DMS153 (cell line): ENCODE data around the gene FABP3.
"Not testable (repeated sequence)": the region's sequence is repeated elsewhere in the genome, so short reads cannot be mapped to it uniquely, and the experiment has no call there.

Experiments
- DNase-seq: peaks from one replicate; lab custom pipeline; 2025; lab: John Stamatoyannopoulos, UW

Gene FABP3

DNA sequence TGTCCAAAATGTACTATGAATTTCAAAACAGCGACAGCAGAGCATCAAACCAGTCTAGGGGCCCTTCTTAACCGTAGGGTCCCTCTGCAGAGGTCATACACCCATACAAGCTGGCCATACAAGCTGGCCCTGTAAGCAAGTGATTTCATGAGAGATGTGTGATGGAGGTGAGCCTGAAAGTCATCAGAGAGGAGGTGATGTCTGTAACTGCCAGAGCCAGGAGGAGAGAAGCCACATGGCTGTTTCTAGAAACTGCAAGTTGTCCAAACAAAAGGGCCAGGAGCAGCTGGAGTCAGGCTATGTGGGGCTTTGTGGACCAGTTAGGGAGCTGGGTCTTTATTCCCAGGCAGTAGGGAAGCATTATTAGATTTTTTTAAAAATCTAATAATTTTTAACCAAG lies 25.4 kb upstream of the FABP3 start:
- DNase-seq, result no peak

DNA sequence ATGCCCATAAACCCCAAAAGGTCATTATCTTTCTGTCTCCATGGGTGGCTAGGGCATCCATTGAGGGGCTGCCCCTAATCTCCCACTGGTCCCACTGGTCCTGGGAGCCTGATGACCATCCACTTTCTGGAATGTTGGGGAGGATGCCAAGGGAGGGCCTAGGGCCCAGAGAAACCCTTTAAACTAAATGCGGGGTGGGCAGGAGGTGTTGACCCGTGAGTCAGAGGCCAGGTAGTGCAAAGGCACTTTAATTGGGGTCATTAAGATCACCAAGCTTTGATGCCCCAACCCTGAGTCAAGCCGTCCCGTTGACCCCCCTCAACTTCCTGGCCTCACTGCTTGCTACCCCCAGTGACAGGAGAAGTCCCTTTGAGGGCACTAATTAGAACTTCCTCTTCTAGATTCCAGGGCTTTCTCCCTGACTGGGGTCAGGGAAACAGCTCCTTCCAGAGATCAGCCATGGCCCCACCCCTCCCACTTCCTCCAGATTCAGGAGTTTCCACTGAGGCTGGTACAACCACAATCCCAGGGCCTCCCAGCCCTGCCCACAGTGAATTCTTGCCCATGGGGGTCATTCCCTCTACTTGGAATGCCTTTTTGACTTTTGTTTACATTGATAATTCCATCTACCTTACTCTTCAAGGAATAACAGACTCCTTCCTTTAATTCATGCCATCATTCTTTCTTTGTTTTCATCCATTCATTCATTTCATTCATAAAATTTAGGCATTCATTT lies 24.7 kb upstream of the FABP3 start:
- DNase-seq, result no peak

DNA sequence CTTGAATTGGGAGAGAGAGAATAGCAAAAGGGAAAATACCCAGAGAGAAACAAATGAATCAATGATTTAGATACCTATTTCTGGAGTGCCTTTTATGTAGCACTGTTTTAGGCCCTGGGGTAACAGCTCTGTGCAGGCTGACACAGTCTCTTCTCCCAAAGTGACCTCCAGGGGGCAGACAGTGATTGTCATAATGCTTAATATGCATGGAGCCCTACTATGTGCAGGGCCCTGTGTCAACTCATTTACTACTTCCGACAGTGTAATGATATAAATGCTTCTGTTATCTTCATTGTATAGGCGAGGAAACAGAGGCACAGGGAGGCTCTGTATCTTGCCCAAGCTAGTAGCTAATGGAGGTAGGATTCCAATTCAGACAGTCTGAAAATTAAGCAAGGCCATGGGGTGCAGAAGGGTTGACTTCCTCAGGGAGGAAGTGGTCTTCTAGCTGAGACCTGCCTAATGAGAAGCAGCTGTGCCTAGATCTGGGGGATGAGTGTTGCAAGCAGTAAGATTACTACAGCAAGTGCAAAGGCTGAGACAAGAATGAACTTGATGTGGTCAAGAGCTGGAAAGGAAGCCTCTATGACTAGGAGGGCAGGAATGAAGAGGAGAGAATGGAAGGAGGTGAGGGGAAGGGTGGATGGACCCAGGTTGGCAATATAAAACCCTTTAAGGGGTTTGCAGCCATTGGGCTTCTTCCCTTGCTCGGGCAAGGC lies 23.9 kb upstream of the FABP3 start:
- no peak for DNase-seq

DNA sequence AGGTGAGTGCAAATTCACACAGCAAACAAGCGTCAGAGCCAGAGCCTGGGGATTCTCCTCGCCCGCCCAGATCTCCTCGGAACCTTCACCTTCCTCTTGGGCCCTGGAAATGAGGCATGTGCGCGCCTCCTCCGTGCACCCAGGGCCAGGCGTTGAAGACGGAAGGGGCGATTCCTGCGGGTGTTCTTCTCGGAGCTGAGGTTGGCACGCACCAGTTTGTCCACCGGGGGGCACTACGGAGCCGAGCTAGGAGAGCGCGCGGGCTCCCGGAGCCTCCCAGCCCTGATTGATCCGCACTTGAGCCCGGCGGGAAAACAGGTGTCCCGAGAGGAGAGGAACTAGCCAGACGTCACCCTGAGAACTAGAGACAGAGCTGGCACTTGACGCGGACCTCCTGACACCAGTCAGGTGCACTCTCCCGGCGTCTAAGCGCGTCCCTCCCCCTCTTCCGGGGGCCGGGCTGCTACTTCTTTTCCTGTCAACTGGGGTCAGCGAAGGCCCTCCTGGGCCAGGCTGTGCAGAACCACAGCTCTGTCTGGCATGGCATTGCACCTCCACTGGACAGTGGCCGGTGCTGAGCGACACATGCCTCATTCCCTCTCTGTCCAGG lies 21.8 kb upstream of the FABP3 start:
- peak; percentile 98 for DNase-seq

DNA sequence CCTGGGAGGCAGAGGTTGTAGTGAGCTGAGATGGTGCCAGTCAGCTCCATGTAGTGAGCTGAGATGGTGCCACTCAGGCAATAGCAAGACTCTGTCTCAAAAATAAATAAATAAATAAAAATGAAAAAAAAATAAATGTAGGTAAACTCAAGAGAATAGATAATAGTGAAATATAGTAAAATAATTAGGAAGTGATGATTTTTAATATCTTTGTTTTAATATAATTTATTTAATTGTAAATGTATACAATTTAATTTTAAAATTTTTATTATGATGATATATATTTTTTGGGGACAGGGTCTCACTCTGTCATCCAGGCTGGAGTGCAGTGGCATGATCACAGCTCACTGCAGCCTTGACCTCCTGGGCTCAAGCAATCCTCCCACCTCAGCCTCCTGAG lies 20.6 kb upstream of the FABP3 start:
- DNase-seq, result no peak

DNA sequence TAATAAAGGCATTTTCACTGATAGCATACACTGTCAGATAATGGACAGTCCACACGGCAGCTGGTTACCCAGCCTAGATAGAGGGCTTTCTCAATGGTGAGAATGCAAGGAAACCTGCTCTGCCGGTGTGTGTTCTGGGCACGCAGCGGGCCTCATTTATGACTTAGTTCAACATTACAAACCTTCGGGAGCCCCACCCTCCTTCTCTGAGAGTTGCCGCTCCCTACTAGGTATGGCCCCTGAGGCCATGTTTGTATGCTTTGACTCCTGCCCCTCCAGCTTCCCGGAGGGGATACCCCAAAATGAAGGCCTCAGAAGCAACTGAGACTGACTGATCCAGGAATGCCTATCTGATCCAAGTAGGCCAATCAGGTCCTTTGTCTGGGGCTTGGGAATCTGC lies 17.2 kb upstream of the FABP3 start:
- no peak for DNase-seq

DNA sequence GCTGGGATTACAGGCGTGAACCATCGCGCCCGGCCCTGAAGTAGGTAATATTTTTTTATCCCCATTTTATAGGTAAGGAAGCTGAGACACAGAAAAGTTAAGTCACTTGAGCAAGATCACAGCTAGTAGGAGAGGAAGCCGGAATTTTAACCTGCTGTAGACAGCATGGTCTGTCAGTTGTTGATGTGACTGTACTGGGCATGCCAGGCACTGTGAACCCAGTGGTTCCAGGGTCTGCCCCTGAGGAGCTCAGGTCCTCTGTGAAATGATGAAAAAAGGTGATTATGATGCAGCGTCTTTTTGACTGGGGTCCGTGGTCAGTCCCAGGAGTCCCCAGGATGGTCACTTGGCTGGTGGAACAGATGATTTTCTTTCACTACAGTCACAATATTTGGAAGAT lies 16.7 kb upstream of the FABP3 start:
- no peak for DNase-seq

DNA sequence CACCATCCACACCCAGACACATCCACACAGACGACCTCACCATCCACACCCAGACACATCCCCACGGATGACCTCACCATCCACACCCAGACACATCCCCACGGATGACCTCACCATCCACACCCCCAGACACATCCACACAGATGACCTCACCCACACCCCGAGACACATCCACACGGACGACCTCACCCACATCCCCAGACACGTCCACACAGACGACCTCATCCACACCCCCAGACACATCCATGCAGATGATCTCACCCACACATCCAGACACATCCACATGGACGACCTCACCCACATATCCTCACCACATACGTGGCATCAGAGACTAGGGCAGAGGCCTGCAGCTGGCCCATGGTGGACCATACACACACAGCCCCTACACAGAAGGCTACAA lies 14.7 kb upstream of the FABP3 start:
- DNase-seq, result no peak

DNA sequence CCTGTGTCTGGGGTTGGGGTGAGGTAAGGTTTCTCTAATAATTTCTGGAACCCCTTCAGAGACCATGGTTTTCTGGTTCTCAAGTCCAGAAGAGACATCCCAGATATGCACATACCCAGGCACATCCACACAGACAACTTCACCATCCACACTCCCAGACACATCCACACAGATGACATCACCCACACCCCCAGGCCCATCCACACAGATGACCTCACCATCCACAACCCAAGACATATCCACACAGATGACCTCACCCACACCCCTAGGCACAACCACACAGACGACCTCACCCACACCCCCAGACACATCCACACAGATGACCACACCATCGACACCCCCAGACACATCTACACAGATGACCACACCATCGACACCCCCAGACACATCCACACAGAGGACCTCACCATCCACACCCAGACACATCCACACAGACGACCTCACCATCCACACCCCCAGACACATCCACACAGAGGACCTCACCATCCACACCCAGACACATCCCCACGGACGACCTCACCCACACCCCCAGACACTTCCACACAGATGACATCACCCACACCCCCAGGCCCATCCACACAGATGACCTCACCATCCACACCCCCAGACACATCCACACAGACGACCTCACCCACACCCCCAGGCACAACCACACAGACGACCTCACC lies 13.8 kb upstream of the FABP3 start:
- DNase-seq, result not testable (repeated sequence)

DNA sequence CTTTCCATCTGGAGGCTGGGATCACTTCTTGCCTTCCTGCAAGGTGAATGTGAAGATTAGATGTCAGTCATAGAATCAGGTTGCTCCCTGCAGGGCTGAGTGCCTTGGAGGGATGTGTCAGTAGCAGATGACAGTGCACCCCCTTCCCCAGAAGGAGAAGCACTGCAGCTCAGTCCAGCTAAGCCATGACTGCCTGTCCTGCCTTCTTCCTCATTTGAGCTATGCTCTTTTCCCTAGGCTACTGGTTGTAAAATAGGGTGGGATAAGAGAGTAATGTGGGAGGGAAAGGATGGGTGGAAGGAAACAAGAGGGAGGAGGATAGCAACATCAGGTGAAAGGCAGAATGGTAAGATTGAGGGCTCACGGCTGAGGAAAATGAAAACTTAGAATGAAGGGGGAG lies 11.1 kb upstream of the FABP3 start:
- DNase-seq, result no peak

DNA sequence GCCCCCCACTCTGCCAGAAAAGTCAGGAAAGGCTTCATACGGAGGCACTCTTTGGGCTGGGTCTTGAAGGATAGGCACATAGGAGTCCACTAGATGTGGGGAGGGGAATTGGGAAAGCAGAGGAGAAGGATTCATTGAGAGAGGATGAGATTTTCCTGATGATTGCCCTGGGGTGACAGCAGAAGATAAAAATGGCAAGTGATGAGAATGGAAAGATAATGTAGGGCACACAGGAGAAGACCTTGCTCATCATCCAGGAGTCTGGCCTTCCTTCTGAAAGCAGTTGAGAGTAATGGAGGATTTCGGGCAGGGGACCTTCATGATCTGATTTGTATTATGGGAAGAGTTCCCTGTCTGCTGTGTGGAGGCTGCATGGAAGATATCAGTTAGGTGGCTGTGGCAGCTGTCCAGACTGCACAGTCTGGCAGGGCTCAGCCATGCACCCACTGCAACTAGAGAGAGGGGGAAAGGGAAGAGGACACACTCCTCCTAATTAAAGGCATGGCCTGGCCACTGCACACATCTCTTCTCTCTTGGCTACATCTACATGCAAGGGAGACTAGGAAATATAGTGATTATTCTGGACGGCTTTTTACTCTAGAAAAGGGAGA lies 9.6 kb upstream of the FABP3 start:
- no peak for DNase-seq

DNA sequence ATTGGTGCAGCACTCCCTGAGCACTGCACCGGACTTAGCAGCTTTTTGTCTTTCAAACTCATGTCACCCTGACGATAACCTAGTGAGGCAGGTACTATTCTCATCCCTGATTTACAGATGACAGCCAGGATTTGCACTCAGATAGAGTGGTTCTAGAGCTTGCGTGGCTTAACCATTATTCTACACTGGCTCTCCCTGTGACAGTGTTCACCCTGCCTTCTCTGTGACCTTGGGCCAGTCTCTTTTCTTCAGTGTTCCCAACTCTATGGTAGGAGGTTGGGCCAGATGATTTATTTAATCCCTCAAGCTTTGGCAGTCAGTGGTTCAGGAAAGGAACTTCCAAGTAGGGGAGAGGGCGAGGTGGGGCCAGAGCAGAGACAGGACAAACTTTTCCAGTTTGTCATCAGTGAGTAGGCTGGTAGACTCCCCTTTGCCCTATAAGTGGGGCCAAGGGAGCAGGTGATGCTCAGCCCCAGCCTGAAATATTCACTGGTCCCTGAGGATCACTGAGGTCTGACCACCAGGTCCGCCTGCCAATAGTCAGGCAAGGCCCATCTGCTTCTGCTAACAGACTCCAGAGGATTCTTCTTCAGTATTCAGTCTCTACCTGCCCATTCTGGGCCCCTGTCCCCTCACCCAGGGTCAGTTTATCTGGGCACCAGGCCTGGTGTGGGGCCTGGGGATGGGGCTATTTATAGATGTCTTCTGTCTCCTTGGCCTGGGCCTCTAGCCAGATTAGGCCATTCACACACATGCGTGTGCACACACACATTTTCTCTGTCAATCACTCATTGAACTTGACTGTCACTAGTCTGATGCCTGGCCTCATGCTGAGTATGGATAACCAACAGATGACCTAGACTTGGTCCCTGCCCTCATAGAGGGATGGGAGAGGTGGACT lies 8.8 kb upstream of the FABP3 start:
- DNase-seq, result no peak

DNA sequence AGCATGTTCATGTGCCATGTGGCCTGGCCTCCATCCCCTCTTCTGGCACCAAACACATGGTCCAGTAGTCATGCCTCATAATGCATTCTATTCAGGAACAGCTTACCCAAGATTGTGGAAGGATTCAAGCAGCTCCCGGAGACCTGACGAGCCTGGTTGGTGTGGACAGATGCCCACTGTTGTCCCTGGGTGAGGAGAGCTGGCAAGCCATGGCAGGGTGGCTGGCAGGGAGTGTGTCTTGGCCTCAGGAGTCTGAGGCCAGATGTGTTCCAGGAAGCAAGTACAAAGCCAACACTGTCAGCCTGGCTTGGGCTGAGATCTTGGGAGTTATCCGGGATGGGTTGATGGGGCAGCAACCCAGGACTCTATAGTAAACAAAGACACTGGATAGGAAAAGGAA lies 7.3 kb upstream of the FABP3 start:
- DNase-seq, result no peak

DNA sequence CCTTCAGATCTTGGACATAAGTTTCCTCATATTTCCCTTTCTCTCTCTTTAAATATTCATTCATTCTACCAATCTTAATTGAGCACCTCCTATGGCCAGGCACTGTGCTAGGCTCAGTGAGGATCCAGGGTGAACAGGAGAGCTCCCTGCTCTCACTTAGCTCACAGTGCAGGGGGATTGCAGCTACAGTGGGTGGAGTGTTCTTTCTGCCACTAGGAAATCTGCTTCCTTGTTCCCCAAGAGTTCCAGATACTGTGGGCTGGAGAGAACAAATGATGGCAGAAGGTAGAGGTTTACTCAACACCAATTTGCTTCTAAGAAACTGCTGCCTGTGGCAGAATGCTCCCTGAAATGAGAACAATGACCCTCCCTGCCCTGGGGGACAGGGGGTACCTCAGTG lies 5.1 kb upstream of the FABP3 start:
- no peak for DNase-seq

DNA sequence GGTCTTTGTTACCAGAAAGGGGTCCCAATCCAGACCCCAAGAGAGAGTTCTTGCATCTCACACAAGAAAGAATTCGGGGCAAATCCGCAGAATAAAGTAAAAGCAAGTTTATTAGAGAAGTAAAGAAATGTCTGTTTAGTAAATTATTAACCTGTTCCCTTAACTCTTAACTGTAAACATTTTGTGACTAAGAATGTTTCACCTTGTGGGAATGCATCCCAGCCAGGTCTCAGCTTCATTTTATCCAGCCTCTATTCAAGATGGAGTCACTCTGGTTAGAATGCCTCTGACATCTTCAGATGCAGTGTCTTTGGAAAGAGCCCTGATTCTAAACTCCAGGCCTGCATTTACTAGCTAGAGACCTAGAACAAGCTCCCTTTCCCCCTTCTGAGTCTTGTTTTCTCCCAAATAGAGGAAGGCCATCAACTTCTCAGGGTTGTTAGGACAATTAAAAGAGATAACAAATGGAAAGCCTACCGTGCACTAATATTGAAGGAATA lies 4.5 kb upstream of the FABP3 start:
- no peak for DNase-seq

DNA sequence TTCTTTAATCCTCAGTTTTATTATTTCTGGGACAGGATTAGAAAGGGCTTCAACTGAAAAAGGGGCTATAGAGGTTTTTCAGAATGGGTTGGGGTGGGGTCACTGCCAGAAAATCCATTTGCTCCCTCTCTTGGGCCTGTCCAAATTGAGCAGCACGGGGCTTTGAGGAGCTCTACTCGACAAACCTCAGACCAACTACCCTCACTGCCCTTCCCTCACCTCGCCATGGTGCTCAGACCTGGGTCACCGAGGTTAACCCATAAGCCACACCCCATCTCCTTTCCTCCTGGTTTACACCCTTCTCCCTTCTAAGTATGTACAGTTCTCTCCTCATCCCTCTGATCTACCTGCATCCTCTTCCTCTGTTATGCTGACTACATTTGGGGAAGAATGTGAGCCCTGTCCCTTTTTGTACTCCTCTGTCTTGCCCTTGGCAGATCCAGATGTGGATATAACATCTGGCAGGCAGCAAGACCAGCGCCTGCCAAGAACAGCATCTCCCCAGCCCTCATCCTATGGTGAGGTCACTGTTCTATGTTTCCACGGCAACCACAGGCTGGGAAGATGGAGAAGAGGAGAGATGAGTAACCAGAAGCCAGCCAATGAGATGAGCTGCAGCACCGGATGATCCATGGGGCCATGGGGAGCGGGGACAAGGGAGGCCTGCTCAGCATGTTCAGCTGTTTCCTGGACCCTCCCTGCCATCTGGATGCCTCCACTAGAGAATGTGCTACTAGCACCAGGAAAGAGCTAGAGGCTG lies 3.7 kb upstream of the FABP3 start:
- no peak for DNase-seq

DNA sequence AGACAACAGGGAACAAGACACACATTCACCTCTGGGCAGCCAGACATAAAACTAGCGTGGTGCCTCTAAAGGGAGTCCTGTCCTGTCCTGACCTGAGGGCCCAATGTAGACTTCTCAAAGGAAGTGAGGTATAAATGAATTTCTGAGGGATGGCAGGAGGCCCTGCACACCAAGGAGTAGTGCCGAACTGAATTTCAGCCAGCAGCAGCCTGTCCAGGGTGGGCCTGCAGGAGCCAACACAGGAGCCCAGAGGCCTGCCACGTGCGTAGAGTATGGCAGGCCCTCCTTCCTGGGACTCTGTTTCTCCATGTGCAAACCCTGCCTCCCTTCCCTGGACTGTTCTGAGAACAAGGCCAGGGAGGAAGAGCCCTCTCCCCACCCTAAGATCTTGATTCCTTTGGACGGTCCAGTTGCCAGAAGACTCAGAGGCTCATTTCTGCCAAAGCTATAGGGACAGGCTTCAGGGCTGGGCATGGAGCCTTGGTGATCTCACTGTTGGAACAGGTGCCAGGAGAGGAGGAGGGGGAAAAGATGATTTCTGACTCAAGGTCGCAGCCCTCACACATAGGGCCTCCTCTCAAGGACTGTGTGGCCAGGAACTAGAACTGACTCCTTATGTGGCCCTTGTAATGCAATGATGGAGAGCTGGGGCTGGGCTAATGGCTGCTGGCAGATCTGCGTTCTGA lies 1.8 kb upstream of the FABP3 start:
- no peak for DNase-seq

DNA sequence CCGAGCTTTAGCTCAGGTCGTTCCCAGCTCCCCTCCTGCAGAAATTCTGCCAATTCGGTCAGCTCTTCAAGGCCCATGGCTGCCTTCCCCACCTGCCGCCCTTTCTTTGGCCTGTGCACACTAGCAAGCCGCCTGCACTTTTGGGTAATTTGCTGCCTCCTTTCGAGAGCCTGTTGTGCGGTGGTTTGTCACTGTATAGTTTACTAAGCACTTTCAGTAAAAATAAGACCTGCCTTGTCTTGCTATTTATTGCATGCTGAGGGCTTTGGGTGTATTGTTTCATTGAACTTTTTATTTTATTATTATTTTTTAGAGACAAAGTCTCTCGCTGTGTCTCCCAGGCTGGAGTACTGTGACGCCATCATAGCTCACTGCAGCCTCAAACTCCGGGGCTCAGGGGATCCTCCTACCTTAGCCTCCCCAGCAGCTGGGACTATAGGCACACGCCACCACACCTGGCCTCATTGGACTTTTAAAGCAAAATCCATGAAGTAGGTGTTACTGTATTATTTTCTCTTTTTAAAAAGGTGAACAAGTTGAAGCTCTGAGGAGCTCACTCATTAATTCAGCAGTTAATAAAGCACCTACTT lies 1.1 kb upstream of the FABP3 start:
- no peak for DNase-seq

DNA sequence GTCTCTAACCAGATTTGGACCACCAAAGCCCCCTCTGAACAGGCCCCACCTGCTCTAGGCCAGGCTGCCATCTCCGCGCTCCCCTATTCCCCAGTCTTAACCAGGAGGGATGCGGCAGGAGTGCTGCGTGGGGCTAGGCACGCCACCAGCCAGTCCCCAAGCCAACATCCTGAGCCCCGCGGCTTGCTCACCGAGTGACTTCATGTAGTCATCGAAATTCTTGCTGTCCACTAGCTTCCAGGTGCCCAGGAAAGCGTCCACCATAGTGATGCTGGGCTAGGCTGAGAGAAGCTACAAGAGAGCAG lies 173 bp downstream of the FABP3 start:
- DNase-seq, result no peak

DNA sequence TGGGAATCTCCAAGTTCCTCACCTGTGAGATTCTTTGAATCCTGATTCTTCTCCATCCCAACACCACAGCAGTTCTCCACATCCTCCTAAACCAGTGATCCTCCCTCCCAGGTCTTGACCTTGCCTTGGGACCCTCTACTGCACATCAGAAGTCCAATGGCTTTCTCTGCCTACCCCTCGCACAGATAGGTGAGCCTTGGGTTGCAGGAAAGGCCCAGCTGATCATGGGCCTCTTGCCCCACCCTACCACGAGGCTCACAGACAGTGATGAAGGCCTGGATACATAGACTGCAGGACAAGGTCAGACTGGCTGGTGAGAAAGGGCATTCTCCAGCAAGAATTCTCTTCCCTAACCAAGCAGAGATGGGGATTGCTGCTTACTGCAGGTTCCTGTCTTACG lies 825 bp downstream of the FABP3 start:
- no peak for DNase-seq
